ENCODE results near the gene PROSER2.

Gene PROSER2

GRCh38 chr10:11805792-11806191 lies 17.4 kb upstream of the PROSER2 start:
- DNase-seq: no peak

- no peak for DNase-seq
Measured at GRCh38 chr10:11806706-11807105, 16.4 kb upstream of the PROSER2 start.

- no peak for DNase-seq
Measured at GRCh38 chr10:11808808-11809207, 14.3 kb upstream of the PROSER2 start.

- no peak for DNase-seq
Measured at GRCh38 chr10:11810313-11810766, 12.8 kb upstream of the PROSER2 start.

- no peak for DNase-seq
Measured at GRCh38 chr10:11810973-11811372, 12.2 kb upstream of the PROSER2 start.

- DNase-seq: no peak
Measured at GRCh38 chr10:11813177-11813576, 10.0 kb upstream of the PROSER2 start.

- no peak for DNase-seq
Measured at GRCh38 chr10:11813855-11814567, 9.1 kb upstream of the PROSER2 start.

GRCh38 chr10:11819027-11819426 lies 4.1 kb upstream of the PROSER2 start:
- DNase-seq: no peak

- DNase-seq: no peak
Measured at GRCh38 chr10:11822026-11822756, 965 bp upstream of the PROSER2 start.

- DNase-seq: no peak
Measured at GRCh38 chr10:11822809-11823121, 391 bp upstream of the PROSER2 start.

GRCh38 chr10:11823989-11824346 lies 812 bp downstream of the PROSER2 start:
- DNase-seq: no peak

GRCh38 chr10:11824376-11824775 lies 1.2 kb downstream of the PROSER2 start:
- DNase-seq: no peak

GRCh38 chr10:11824825-11825224 lies 1.7 kb downstream of the PROSER2 start:
- DNase-seq: no peak

- no peak for DNase-seq
Measured at GRCh38 chr10:11825796-11826414, 2.7 kb downstream of the PROSER2 start.

- no peak for DNase-seq
Measured at GRCh38 chr10:11827006-11827405, 3.9 kb downstream of the PROSER2 start.

- no peak for DNase-seq
Measured at GRCh38 chr10:11827414-11827813, 4.3 kb downstream of the PROSER2 start.

- no peak for DNase-seq
Measured at GRCh38 chr10:11828682-11829284, 5.6 kb downstream of the PROSER2 start.

- no peak for DNase-seq
Measured at GRCh38 chr10:11830836-11831519, 7.8 kb downstream of the PROSER2 start.

GRCh38 chr10:11831520-11831951 lies 8.4 kb downstream of the PROSER2 start:
- no peak for DNase-seq

GRCh38 chr10:11832042-11832441 lies 8.9 kb downstream of the PROSER2 start:
- no peak for DNase-seq

- DNase-seq: no peak
Measured at GRCh38 chr10:11835061-11835460, 11.9 kb downstream of the PROSER2 start.

GRCh38 chr10:11835704-11836103 lies 12.5 kb downstream of the PROSER2 start:
- DNase-seq: no peak

All from CD4-positive, alpha-beta T cell treated with Interleukin-15 for 1 hour (primary cell).